Thymus (tissue), 14 donors: ENCODE results near the gene TXNRD1. TPM values are rescaled to one million over a fixed set of nuclear protein-coding genes. Genes with fewer than 3 reads are reported as not detected.
"Not testable (repeated sequence)": the region's sequence is repeated elsewhere in the genome, so short reads cannot be mapped to it uniquely, and the experiment has no call there.

ENCODE experiments used
- DNase-seq, 9 donors: peaks; one replicate each; pipeline ENCODE4 v3.0.0-alpha.2; 2013; ENCODE audit warnings: low spot score in 9 of 9, low read depth in 6 of 9, missing footprints in 1 of 9
- H3K27ac ChIP-seq, 2 donors: one replicate each; pipeline ENCODE4 v1.5.1; 2013; ENCODE audit warnings: control low read depth in 1 of 2, low read depth in 1 of 2, low read length in 1 of 2, mild to moderate bottlenecking in 1 of 2, moderate library complexity in 1 of 2
- H3K27me3 ChIP-seq, 2 donors: one replicate each; pipeline ENCODE4 v1.5.1; 2013; ENCODE audit warnings: low read length in 1 of 2; ENCODE audit not compliant: control insufficient read depth in 2 of 2, insufficient read depth in 1 of 2
- H3K36me3 ChIP-seq, 2 donors: one replicate each; pipeline ENCODE4 v1.5.1; 2013; ENCODE audit warnings: low read length in 1 of 2, mild to moderate bottlenecking in 1 of 2, moderate library complexity in 1 of 2; ENCODE audit not compliant: control insufficient read depth in 2 of 2, insufficient read depth in 2 of 2
- H3K4me1 ChIP-seq, 2 donors: one replicate each; pipeline ENCODE4 v1.5.1; 2013; ENCODE audit warnings: low read length in 2 of 2; ENCODE audit not compliant: control insufficient read depth in 2 of 2, insufficient read depth in 2 of 2
- H3K4me3 ChIP-seq, 2 donors: one replicate each; pipeline ENCODE4 v1.5.1; 2013; ENCODE audit warnings: low read length in 2 of 2, control low read depth in 1 of 2, mild to moderate bottlenecking in 1 of 2
- H3K9me3 ChIP-seq, 2 donors: one replicate each; pipeline ENCODE4 v1.5.1; 2013; ENCODE audit warnings: low read length in 1 of 2, mild to moderate bottlenecking in 1 of 2; ENCODE audit not compliant: control insufficient read depth in 2 of 2, insufficient read depth in 1 of 2
- WGBS: extraction: QIAGEN DNeasy Blood & Tissue Kit; methylation state at CpG from one replicate; pipeline ENCODE4 v1.1.7; 2013; 5-methylcytosine and 5-hydroxymethylcytosine counted together
- long read RNA-seq, 10 donors: transcript quantifications; one replicate each; lab custom pipeline, GENCODE V29; 2026
- polyA plus RNA-seq: library from polyadenylated mRNA; stranded (reverse); fragments of 200-250 nt; gene quantifications from one replicate; pipeline ENCODE4 v1.2.3, GENCODE V29; 2013
- total RNA-seq: library from RNA; stranded (reverse); fragments of 120-200 nt; gene quantifications from one replicate; pipeline ENCODE4 v1.2.4, GENCODE V29; 2013
- donor health status: healthy.

Gene TXNRD1
- total RNA-seq = 68.0 TPM
- 28.2 TPM for polyA plus RNA-seq
- long read RNA-seq, donor 1, partial matches to known transcripts = 0 of 2 reads
- long read RNA-seq, donor 1, other reads (novel, unspliced or antisense) = 0 of 2 reads
- long read RNA-seq, donor 2 = 0 reads
- long read RNA-seq, donor 3, transcript TXNRD1-205 (15 exons, 3,930 nt) = major isoform, 12 of 15 reads
- long read RNA-seq, donor 3, partial matches to known transcripts = 0 of 15 reads
- long read RNA-seq, donor 3, other reads (novel, unspliced or antisense) = 0 of 15 reads
- long read RNA-seq, donor 4, partial matches to known transcripts = 0 of 3 reads
- long read RNA-seq, donor 4, other reads (novel, unspliced or antisense) = 0 of 3 reads
- long read RNA-seq, donor 5, transcript TXNRD1-205 (15 exons, 3,930 nt) = major isoform, 6 of 25 reads
- long read RNA-seq, donor 5, partial matches to known transcripts = 19 of 25 reads
- long read RNA-seq, donor 5, other reads (novel, unspliced or antisense) = 0 of 25 reads
- long read RNA-seq, donor 6, transcript TXNRD1-205 (15 exons, 3,930 nt) = major isoform, 6 of 8 reads
- long read RNA-seq, donor 6, partial matches to known transcripts = 0 of 8 reads
- long read RNA-seq, donor 6, other reads (novel, unspliced or antisense) = 0 of 8 reads
- long read RNA-seq, donor 7, transcript TXNRD1-205 (15 exons, 3,930 nt) = major isoform, 10 of 18 reads
- long read RNA-seq, donor 7, partial matches to known transcripts = 7 of 18 reads
- long read RNA-seq, donor 7, other reads (novel, unspliced or antisense) = 0 of 18 reads
- long read RNA-seq, donor 8 = 0 reads
- long read RNA-seq, donor 9, partial matches to known transcripts = 0 of 5 reads
- long read RNA-seq, donor 9, other reads (novel, unspliced or antisense) = 0 of 5 reads
- long read RNA-seq, donor 10, partial matches to known transcripts = 0 of 4 reads
- long read RNA-seq, donor 10, other reads (novel, unspliced or antisense) = 0 of 4 reads

DNA sequence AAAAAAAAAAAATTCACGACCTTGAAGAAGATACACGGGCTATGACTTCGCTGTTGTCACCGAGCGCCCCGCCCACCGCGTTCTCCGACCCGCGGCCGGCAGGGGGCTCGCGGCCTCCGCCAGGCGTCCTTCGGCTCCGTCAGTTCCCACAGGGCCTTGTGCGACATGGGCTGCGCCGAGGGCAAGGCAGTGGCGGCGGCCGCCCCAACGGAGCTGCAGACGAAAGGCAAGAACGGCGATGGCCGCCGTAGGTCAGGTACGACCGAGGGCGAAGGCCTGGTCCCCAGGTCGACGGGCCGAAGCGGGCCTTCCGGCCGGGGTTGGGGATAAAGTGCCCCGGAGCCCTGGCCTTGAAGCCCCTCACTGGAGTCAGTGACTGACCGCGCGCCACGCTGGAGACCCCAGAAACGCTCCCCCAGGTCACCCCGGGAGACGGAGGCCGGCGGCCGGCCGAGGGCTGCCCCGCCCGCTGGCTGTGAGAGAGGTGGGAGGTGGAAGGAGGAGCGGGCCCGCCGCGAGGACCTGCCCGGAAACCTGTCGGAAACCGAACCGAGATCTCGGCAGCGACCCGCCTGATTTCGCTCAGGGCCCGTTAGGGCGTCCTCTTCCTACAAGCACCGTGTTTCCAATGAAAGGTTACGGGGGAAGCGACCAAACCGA, at the start of gene TXNRD1:
Gene TXNRD1 (plus strand): TSS at position 142 of the 660 bp plus-strand sequence. CDS start 24 bp downstream, at position 166.
- H3K27ac ChIP-seq = peak within 1 kb of the TSS in 1 of 2 donors; percentile 77

DNA sequence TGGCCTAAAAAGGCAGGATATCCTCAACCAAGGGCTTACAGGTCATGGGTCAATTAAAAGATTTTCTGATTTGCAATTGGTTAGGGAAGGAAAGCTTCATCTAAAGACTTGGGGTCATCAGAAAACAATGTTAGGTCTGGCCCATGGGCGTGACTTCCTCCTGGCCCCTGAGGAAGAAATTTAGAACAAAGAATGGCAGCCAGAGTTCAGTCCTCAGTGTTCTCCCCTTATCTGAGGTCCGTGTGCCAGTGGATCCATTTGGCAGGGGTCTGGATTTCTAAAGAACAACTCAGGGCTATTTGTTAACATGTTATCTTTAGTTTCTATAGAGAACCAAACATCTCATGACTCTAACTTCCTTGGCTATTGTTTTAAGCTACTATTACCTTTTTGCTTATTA, 49.8 kb upstream of the TXNRD1 start:
- no peaks in the 10 kb centered on the region for H3K27me3 ChIP-seq
- H3K36me3 ChIP-seq = no peaks in the 10 kb centered on the region
- DNase-seq = no peak
- no peak overlapping the region for H3K27ac ChIP-seq
- no peaks in the 10 kb centered on the region for H3K9me3 ChIP-seq
- WGBS = 91% methylated on average over 2 of the region's 2 CpGs
- no peaks in the 10 kb centered on the region for H3K4me1 ChIP-seq
- H3K4me3 ChIP-seq = no peak overlapping the region

More for the DNA sequence above, at the start of gene TXNRD1:
- H3K9me3 ChIP-seq = peaks cover 0 to 5% of the 10 kb centered on the region in 2 donors
- no peaks in the 10 kb centered on the region for H3K36me3 ChIP-seq
- 2% methylated on average over 71 of the region's 71 CpGs for WGBS
- peaks cover 0 to 17% of the 10 kb centered on the region in 2 donors for H3K27me3 ChIP-seq
- peak within 1 kb of the TSS; percentile 54 to 72 for H3K4me3 ChIP-seq
- DNase-seq = peak; percentile 42 to 88 (median 67)
- H3K4me1 ChIP-seq = peaks cover 8 to 11% of the 10 kb centered on the region in 2 donors

DNA sequence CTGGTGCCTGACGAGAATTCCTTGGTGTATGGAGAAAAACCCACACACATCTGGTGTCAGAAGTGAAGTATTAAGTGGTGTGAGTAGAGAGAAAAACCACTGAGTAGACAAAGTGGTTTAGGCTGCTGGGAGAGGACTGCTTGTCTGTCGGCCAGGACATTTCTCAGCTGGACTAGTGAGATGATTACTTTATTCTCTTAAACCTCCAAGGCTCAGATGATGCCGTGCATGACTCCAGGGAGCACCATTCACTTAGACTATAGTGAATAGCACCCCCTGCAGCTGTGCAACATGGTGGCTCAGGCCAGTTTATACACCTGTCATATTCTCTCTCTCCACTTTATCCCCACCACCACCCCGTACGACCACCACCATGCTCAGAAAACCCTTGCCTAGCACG, 49.1 kb upstream of the TXNRD1 start:
- Histone ChIP-seq H3K9me3 (no peaks in the 10 kb centered on the region), H3K27me3 (no peaks in the 10 kb centered on the region), H3K4me3 (no peak overlapping the region), H3K36me3 (no peaks in the 10 kb centered on the region), H3K27ac (no peak overlapping the region), H3K4me1 (no peaks in the 10 kb centered on the region)
- no peak for DNase-seq
- 98% methylated on average over 6 of the region's 6 CpGs for WGBS

DNA sequence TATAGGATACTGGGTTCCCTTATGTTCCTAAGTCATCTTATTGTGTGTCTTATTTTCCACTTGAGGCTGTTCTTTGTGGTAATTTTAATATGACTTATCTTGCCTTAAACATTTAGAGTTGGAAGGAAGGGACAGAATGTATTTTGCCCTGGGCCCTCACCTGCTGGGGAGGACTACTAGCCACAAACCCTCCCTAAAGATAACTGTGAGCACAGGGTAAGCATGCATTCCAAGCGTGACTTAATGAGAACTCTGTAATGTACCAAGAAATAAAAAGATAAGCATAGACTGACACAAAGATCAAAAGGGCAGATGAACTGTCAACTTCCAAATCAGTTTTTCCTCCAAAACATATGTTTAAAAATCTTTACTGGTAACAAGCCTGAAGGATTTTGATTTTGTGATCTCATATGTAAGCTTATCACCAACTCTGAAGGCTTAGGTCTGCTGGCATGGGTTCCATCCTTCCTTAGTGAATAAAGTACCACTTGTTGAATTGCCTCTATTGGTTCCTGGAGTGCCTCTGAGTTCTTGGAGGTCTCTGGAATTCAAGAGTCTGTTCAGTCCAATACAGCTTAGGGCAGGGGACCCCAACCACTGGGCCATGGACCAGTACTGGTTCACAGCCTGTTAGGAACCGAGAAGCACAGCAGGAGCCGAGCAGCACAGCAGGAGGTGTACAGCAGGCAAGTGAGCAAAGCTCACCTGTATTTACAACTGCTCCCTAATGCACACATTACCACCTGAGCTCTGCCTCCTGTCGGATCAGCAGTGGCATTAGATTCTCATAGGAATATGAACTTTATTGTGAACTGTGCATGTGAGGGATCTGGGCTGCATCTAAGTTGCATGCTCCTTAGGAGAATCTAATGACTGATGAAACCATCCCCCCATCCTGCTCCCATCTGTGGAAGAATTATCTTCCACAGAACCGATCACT, 47.8 kb upstream of the TXNRD1 start:
- 91% methylated on average over 5 of the region's 5 CpGs for WGBS
- Histone ChIP-seq H3K4me3 (no peak overlapping the region), H3K27ac (no peak overlapping the region), H3K4me1 (no peaks in the 10 kb centered on the region), H3K9me3 (no peaks in the 10 kb centered on the region), H3K36me3 (no peaks in the 10 kb centered on the region), H3K27me3 (no peaks in the 10 kb centered on the region)
- no peak for DNase-seq

DNA sequence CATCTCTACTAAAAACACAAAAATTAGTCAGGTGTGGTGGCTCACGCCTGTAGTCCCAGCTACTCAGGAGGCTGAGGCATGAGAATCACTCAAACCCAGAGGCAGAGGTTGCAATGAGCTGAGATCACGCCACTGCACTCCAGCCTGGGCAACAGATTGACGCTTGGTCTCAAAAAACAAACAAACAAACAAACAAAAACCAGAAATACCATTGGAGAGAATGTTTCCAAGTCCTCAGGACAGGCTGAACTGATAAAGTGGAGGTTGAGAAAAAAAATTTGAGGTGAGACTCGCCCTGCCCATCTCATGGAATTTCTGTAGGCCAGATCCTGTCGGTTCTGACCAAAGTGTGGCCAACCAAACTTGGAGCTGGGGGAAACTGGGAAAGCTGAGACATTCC, 47.0 kb upstream of the TXNRD1 start:
- no peak for DNase-seq
- H3K4me1 ChIP-seq = no peaks in the 10 kb centered on the region
- H3K4me3 ChIP-seq = no peak overlapping the region
- no peak overlapping the region for H3K27ac ChIP-seq
- H3K36me3 ChIP-seq = no peaks in the 10 kb centered on the region
- no peaks in the 10 kb centered on the region for H3K27me3 ChIP-seq
- no peaks in the 10 kb centered on the region for H3K9me3 ChIP-seq
- 84% methylated on average over 5 of the region's 5 CpGs for WGBS

DNA sequence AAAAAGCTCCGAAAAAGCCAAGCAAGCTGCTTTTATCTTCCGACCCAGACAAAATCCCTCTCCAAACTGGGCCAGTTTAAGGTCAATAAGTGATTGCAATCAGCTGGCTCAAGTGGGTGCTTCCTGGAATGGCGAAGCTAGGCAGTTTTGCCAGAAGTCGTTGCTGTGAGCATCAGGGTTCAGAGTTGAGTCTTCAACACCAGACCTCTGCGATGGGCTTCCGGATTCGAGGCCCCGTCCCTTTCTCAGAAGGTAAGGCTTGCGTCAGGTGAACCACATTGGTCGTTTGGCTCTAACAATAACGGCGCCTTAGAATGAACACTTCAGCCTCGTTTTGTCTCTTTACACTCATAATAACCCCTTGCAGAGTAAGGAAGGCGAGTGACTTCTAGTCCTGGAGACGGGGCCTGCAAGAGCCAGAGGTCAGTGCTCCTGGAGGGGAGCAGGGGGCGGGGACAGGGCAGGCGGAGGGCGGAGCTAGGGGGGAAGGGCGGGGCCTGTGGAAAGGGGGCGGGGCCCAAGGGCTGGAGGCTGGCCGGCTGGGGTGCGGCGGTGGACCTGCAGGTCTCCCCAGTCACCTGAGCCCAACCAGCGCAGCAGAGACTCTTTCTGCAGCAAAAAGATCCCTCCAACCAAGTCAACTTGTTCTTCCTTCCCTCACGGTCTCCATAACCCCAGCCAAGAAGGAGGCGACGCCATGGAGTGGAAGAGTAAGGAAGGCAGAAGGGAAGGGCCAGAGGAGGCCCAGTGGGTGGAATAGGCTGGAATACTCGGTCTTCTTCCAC, 43.6 kb upstream of the TXNRD1 start:
- H3K4me3 ChIP-seq = no peak overlapping the region
- WGBS = 92% methylated on average over 28 of the region's 28 CpGs
- DNase-seq = no peak
- no peaks in the 10 kb centered on the region for H3K36me3 ChIP-seq
- H3K9me3 ChIP-seq = no peaks in the 10 kb centered on the region
- no peaks in the 10 kb centered on the region for H3K27me3 ChIP-seq
- H3K27ac ChIP-seq = no peak overlapping the region
- H3K4me1 ChIP-seq = no peaks in the 10 kb centered on the region

DNA sequence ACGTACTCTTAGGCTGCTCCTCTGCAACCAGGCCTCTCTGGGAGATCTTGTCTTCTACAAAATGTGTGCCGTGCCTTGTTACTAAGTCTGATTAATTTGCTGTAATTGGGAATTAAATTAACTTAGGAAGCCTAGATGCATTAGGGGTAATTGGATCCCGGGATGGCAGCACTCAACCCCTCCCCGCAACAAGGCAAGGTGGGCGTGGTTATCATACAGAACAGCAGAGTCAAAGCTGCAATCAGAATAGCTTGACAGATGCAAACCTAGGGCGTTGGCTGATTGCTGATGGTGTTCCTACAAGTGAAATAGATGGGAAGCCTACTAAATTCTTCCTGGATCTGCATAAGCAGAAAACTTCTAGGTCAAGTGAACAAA, 43.0 kb upstream of the TXNRD1 start:
- H3K4me3 ChIP-seq = no peak overlapping the region
- H3K27ac ChIP-seq = no peak overlapping the region
- H3K36me3 ChIP-seq = no peaks in the 10 kb centered on the region
- H3K4me1 ChIP-seq = no peaks in the 10 kb centered on the region
- H3K27me3 ChIP-seq = no peaks in the 10 kb centered on the region
- 96% methylated on average over 6 of the region's 6 CpGs for WGBS
- H3K9me3 ChIP-seq = no peaks in the 10 kb centered on the region
- no peak for DNase-seq

DNA sequence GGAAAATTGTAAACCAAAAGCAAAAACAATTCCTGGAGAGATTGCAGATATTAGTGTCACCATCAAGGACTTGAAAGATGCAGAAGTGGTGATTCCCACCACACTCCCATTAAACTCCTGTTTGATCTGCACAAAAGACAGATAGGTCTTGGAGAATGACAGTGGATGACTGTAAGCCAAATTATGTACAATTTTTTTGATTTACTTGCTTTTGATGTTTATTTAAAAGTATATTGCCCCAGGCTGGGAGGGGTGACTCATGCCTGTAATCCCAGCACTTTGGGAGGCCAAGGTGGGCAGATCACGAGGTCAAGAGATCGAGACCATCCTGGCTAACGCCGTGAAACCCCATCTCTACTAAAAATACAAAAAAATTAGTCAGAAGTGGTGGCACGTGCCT, 41.8 kb upstream of the TXNRD1 start:
- H3K27me3 ChIP-seq, H3K9me3 ChIP-seq, H3K4me3 ChIP-seq, H3K4me1 ChIP-seq, H3K36me3 ChIP-seq, H3K27ac ChIP-seq, DNase-seq: not testable (repeated sequence)
- 96% methylated on average over 5 of the region's 5 CpGs for WGBS
